Fibroblast of mammary gland (primary cell): ENCODE results near the gene NRBP1.

ENCODE experiments used
- DNase-seq: peaks from one replicate; pipeline ENCODE4 v3.0.0-alpha.2; 2010; ENCODE audit warnings: low read depth
- H3K4me3 ChIP-seq: 2 replicates; pipeline ENCODE4 v1.5.1; 2011; ENCODE audit warnings: low read depth, mild to moderate bottlenecking, low read length, moderate library complexity; ENCODE audit not compliant: control insufficient read depth
- CTCF ChIP-seq: conservative IDR thresholded peaks from 2 replicates; pipeline ENCODE4 v1.5.1; 2011; ENCODE audit warnings: low read depth, low read length, inconsistent platforms; ENCODE audit not compliant: control insufficient read depth, insufficient read depth

The NRBP1 gene

GRCh38 chr2:27453968-27454367, 25.5 kb downstream of the NRBP1 start:
- no peak overlapping the region for H3K4me3 ChIP-seq
- DNase-seq: no peak
- TF ChIP-seq CTCF: no peak

- no peak for DNase-seq
- H3K4me3 ChIP-seq: no peak overlapping the region
- TF ChIP-seq CTCF: no peak
Measured at GRCh38 chr2:27461118-27461517, 32.7 kb downstream of the NRBP1 start.

GRCh38 chr2:27464443-27464842, 36.0 kb downstream of the NRBP1 start:
- DNase-seq: no peak
- no peak for TF ChIP-seq CTCF
- no peak overlapping the region for H3K4me3 ChIP-seq

- no peak for TF ChIP-seq CTCF
- no peak overlapping the region for H3K4me3 ChIP-seq
- DNase-seq: no peak
Measured at GRCh38 chr2:27471961-27472360, 43.5 kb downstream of the NRBP1 start.

- no peak for DNase-seq
- no peak for TF ChIP-seq CTCF
Measured at GRCh38 chr2:27485496-27485895, 57.1 kb downstream of the NRBP1 start.

GRCh38 chr2:27489118-27489497, 60.7 kb downstream of the NRBP1 start:
- peak; percentile 7 for TF ChIP-seq CTCF
- peak; percentile 35 for DNase-seq

More at GRCh38 chr2:27485496-27485895, 57.1 kb downstream of the NRBP1 start:
- H3K4me3 ChIP-seq: no peak overlapping the region

More at GRCh38 chr2:27489118-27489497, 60.7 kb downstream of the NRBP1 start:
- H3K4me3 ChIP-seq: peak overlapping the region; percentile 96
